HG02623 (cell line): ENCODE measurements around the gene DYSF.

Experiments
- ATAC-seq: cut with Tn5 transposase; IDR thresholded peaks from one replicate; pipeline ENCODE4 v1.9.1; 2021; ENCODE audit warnings: moderate library complexity; ENCODE audit not compliant: unreplicated experiment

DYSF gene

DNA sequence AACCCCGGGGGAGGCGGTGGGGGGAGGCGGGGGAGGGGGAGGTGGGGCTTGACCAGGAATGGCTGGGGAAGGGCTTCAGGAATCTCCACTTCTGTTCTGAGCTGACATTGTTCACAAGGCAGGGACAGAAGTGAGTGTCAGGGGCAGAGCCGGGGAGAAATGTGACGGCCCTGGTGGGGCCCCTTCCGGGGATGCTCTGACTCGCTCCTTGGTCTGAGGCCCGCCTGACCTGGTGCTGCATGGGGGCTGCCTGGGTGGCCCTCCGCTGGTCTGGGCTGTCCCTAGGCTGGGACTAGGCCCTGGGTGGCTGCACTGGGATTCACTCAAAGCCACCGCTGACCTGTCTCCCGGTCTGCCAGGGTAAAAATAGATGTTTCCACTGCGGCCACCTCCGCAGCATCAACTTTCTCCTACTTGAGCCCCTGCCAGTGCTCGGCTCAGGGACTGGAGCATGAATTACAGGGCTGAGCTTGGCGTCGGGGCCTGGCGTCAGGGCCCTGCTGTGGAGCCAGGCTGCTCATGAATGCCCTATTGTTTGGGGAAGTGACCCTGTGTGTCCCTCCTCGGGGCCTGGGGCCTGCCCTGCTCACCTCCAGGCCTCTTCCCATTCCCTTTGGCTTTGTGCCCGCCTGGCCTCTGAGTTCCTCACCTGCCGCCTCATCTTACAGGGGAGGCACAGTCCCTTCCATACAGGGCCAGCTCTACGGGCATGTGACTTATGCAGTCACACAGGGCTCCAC, 247.5 kb downstream of the DYSF start:
- ATAC-seq, result no peak

- ATAC-seq, result no peak
These were observed 249.0 kb downstream of the DYSF start for GRCh38 chr2:71702071-71702970.

DNA sequence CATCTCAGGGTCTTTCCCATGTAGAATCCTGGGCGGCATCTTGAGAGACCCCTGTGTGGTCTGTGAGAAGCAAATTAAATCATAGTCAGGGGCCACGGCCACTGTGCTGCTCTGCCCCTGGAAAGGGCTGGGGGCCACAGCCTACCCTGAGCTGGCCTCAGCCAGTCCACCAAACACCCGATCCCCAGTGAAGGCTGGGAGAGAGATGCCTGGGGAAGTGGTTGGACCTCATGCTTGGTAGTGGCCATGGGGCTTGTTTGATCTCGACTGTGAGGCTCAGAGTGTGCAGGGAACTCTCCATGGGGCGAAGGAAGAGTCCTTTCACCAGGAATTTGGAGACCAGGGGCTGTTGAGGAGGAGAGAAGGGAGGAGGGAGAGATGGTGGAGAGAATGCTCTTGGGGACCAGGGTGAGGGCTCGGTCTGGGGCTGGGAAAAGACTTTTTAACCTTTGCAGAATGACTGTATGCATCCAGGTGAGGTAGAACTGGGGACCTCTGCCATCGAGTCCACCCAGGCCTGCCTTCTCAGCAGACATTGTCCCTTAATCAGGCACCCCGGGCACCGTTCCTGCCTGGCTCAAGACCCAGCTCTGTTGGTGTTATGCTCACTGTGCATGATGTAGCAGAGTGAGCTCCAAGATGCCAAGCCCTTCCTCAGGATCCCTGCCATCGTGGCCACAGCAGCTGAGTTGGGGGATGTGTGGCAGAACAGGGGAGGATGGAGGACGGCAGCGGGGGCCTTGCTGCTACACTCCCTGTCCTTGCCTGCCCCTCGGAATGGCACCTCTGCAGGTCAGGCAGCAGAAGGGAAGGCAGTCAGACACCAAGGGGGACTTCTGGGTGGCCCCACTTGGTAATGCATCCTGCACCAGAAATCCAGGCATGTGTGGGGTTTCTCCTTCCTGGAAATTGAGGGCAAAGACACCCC, 249.9 kb downstream of the DYSF start:
- no peak for ATAC-seq

DNA sequence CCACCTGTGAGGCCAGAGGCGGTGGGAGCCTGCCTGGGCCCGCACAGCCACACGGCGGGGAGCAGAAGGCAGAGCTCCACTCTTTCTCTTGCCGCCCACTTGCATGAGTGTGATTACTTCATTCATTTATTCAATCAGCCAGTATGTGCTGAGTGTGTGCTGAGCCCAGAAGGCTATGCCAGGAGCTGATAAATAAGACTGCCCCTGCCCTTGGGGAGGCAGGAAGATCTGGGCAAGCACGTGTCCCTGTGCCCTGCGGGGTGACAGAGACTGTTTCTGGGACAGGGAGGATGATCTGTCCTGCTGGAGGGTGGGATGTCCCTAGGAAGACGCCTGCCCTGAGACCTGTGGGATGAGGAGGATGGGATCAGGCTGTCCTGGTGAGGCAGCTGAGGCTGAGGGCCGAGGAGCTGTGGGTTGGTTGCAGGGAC, 250.8 kb downstream of the DYSF start:
- no peak for ATAC-seq

DNA sequence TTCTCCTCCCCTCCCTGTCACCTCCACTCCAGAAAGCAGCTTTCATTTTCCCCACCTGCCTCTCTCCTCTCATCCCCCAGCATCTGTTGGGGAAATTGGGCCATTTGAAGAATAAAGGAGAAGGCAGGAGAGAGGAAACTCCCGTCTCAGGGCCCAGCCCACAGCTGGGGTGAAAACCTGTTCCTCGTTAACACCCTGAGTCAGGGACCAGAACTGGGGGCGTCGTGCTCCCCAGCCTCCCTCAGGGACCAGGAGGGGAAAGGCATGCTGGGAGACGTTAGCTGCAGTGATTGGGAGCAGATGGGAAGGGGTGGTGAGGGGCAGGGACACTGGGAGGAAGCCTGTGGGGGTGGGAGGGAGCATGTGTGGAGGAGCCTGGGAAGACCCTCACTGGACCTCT, 251.3 kb downstream of the DYSF start:
- no peak for ATAC-seq

DNA sequence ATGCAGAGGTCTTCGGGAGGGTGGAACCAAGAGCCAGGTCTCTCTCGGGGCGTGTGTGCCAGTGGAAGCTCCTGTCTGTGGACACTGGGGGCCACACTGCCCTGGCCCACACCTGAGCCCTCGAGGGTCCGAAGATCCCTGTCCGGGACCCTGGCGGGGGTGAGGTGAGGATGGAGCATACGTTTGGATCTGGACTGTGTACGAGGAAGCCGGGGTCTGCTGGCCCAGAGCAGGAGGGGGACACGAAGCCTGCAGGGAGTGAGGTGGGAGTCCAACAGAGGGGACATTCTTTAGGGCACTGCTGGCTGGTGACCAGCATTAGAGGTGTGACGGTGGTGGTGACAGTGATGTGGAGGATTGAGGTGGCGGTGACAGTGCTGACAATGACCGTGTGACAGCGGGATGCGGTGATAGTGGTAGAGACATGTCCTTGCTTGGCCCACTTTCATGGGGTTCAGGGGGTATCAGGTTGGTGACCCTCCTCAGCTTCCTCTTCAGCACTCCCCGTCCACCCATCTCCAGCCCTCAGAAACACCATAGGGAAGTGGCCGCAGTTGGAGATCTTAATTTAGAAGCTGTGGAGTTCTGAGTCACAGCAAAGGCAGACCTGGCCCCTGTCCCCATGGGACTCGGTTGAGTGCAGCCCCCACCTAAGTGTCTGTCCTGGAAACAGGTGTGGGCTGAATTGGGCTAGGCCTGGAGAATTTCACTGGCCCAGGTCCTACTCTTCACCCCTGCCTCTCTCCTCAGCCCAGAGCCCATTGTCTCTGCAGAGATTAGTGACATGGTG, 252.0 kb downstream of the DYSF start:
- ATAC-seq, result no peak

- ATAC-seq, result no peak
These were observed 252.8 kb downstream of the DYSF start for GRCh38 chr2:71706121-71706520.

DNA sequence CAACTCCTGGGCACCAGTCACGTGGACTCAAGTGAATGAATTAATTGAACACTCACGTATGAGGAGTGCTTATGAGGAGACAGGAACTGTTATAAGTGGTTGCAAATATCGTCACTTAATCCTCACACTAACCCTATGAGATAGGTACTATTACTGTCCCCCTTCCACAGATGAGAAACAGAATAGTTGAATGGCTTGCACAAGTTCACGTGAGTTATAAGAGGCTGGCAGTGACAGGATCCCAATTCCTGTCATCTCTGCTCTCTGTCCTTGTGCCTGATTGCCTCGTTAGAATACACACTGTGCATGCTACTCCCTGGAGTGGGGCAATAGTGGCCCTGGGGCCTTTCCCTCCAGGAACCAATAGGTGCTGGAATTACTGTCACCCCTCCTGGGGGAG, 253.5 kb downstream of the DYSF start:
- no peak for ATAC-seq

DNA sequence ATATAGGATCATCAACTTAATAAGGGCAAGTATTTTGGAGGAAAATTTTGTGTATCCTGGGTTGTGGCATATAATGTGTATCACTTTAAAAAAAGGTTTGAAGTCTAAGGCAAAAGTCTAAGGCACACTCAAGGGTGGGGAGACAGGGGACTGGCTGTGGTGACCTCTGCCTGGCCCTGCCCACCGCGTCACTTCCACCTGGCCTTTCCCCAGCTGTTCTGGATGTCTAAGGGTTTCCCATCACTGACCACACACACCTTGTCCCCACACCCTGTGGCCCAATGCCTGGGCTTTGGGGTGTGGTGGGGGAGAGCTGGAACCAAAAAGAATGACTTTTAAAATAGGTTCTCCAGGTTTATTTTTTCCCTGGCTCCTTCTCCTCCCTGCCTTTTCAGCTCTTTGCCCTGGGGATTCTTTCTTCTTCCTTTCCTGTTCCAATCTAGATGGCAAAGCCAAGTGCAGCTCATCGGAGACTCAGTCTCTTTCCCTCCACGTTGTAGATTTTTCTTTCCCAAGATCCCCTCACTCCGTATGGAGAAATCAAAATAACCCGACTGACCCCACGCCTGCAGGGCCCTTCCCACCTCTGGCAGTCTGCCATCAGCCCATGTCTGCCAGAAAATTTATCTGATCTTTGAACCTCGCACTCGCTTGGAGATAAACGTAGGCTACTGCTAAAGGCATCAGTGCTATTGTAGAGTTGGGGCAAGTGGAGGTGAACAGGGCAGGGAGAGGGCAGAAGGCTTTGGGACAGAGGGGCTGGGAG, 257.2 kb downstream of the DYSF start:
- no peak for ATAC-seq

DNA sequence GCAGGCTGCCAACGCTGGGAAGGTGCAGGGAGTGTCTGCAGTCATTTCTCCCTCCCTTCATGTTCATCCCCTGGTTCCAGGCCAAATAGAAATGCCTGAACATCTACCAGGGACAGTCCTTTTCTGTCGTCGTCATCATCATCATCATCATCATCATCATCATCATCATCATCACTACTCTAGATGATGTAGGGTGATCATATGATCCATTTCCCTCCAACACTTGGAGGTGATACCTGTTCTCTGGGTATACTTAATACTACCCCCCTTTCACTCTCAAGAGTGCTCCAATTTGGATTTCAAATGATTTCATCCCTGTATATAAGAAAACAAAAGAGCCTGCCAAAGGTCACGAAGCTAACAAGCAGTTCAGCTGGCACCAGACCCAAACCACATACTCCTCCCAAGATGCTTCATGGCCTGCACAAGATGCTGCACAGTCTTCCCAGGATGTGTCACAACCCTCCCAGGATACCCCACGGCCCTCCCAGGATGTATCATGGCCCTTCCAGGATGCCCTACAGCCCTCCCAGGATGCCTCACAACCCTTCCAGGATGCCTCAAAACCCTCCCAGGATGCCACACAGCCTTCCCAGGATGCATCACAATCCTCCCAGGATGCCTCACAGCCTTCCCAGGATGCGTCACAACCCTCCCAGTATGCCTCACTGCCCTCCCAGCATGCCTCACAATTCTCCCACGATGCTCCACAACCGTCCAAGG, 257.9 kb downstream of the DYSF start:
- no peak for ATAC-seq

GRCh38 chr2:71712158-71712818, 258.9 kb downstream of the DYSF start:
- ATAC-seq, result no peak

GRCh38 chr2:71713581-71714580, 260.5 kb downstream of the DYSF start:
- ATAC-seq, result no peak

GRCh38 chr2:71714601-71715240, 261.4 kb downstream of the DYSF start:
- no peak for ATAC-seq

DNA sequence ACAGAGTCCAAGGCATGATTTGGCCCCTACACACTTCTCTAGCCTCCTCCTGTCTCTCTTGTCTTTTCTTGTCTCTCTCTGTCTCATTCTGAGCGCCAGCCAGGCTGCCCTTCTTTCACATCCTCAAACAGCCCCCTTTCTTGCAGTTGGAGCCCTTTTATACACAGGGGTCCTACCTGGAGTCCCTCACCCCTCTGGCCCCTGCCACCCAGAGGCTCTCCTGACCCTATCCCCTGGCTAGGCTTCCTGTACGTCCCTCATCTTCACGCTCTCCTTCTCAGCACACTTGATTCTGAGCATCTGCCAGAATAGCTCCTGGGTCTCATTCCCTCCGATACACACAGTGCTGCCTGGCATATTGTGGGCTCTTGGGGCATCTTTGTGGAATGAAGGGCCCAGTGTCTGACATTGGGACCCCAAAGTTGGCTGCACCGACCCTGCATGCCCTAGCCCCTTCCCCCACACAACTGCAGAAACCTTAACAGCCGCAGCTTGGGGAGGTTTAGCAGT, 261.9 kb downstream of the DYSF start:
- no peak for ATAC-seq

DNA sequence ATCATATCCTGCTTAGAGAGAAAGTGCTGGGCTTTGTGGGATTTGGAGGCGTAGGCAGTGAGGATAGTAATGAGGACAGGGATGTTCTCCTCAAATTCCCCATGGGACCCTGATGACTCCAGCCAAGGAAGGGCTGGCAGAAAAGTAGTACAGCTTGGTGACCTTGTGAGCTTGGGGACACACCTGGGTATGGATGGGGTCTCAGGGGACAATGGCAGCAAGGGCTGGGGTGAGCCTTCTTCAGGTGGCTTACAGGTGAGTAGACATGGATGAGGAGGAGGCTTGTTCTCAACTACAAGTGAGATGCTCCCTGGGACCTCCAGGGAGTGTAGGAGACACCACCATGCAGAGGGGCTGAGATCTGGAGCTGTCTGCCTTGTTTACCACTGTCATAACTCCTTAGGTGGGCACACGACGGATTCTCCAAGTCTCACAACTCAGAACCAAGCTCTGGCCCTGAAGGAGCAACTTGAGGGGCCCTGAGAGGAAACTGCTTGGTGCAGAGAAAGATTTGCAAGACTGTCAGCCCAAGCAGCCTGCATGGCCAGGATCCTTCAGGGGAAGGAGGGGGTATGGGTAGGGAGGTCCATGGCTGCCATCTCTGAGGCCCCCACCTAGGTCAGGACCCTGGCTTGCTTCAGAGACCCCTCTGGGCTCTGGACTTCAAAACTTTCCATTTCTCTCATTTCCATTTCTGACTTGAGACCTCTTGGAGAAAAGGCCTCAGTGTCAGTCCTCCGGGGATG, 262.8 kb downstream of the DYSF start:
- no peak for ATAC-seq
